GM23248 (cell line): ENCODE data around the gene LRMDA.

ENCODE experiments used
- EZH2 ChIP-seq: fragments of 200-600 bp; sonication (generic); IDR thresholded peaks from 2 replicates; pipeline ENCODE4 v1.6.1; 2018; ENCODE audit warnings: antibody characterized with exemption, mild to moderate bottlenecking; ENCODE audit not compliant: insufficient read depth, poor library complexity, severe bottlenecking
- EZH2phosphoT487 ChIP-seq: fragments of 200-600 bp; sonication (generic); IDR thresholded peaks from 2 replicates; pipeline ENCODE4 v1.6.1; 2018; ENCODE audit warnings: antibody characterized with exemption, moderate library complexity, mild to moderate bottlenecking, low read depth; ENCODE audit not compliant: insufficient read depth

- TF ChIP-seq EZH2 (no peak), EZH2phosphoT487 (no peak)
Measured at GRCh38 chr10:75460059-75460458, 28.6 kb downstream of the LRMDA start.
